Measurements from ENCODE around the gene KCNK6. TPM values are rescaled to one million over a fixed set of nuclear protein-coding genes. Genes with fewer than 3 reads are reported as not detected.

KCNK6 gene
- total and polyA plus RNA-seq, 4 experiments from 2014 or later = 1.3 to 14.9 (median 11.0) TPM

DNA sequence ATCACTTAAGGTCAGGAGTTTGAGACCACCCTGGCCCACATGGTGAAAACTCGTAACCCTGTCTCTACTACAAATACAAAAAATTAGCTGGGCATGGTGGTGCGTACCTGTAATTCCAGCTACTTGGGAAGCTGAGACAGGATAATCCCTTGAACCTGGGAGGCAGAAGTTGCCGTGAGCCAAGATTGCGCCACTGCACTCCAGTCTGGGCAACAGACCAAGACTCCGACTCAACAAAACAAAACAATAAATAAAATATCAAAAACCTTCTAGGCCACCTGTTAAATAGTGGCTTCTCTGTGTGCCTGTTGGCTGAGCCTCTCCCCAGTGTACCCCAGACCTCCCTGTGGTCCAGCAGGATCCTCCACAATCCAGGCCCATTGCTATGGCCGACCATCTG is 51.4 kb downstream of the KCNK6 start:
- POLR2A ChIA-PET (ENCODE audit: partially characterized antibody) = interaction anchor here (0.9 kb wide), 1 partner anchor 35 kb away, joined by 3 read pairs; the partner anchor contains the start of gene CATSPERG
- Mint-ChIP-seq H3K9me3 (no peaks in the 10 kb centered on the region), H3K4me3 (no peak overlapping the region), H3K36me3 (peaks cover 9 to 12% of the 10 kb centered on the region in 2 donors), H3K4me1 (peaks cover 11 to 21% (median 16%) of the 10 kb centered on the region in 4 donors), H3K27ac (no peak overlapping the region), H3K27me3 (peaks cover 2 to 5% of the 10 kb centered on the region in 2 donors)
- CTCF ChIA-PET (ENCODE audit: partially characterized antibody) = interaction anchor here (0.6 to 0.9 kb wide), 2 partner anchors 35 to 40 kb away, joined by 3 read pairs; partner anchors contain the start of gene CATSPERG
- no peaks in the 10 kb centered on the region for H3K27me3 ChIP-seq (ENCODE audit: insufficient read depth, low read length)
- no peaks in the 10 kb centered on the region for H3K36me3 ChIP-seq (ENCODE audit: insufficient read depth, low read length)
- intact Hi-C loops (cut with micrococcal nuclease) = loop anchor here (10.0 kb wide), 2 partner anchors 244 to 466 kb away; partner anchors contain the start of genes EIF3K, MAP4K1, SIPA1L3 and WDR87
- no peak overlapping the region for H3K4me3 ChIP-seq (ENCODE audit: low read length in 2 of 2)
- peak in 1 of 5 donors; percentile 8 for DNase-seq
- H3K4me1 ChIP-seq (ENCODE audit: insufficient read depth, low read length) = peaks cover 17% of the 10 kb centered on the region
- no peak overlapping the region for H3K27ac ChIP-seq (ENCODE audit: low read depth, low read length)
- no peaks in the 10 kb centered on the region for H3K9me3 ChIP-seq (ENCODE audit: control insufficient read depth in 1 of 2, low read length in 2 of 2)

DNA sequence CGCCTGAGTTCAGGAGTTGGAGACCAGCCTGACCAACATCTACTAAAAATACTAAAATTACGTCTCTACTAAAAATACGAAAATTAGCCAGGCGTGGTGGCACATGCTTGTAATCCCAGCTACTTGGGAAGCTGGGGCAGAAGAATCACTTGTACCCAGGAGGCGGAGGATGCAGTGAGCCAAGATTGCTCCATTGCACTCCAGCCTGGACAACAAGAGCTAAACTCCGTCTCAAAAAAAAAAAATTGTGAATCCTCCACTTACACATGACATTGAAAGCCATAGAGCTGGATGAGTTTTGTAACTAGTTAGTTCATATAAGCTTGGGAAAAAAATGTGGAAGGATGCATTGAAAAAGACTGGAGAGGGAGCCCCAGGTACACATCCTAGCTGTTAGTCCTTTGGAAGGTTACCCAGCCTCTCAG is 54.3 kb downstream of the KCNK6 start:
- intact Hi-C loops (cut with micrococcal nuclease) = loop anchor here (1.0 to 10.0 kb wide), 8 partner anchors 12 to 525 kb away; partner anchors contain the start of genes EIF3K, GGN, MAP4K1 and NFKBIB
- Mint-ChIP-seq H3K36me3 (peaks cover 14 to 18% of the 10 kb centered on the region in 2 donors), H3K27me3 (peaks cover 2% of the 10 kb centered on the region in 2 donors), H3K27ac (peak overlapping the region; percentile 90 to 99 (median 98)), H3K9me3 (no peaks in the 10 kb centered on the region), H3K4me3 (peak overlapping the region; percentile 90 to 99 (median 98)), H3K4me1 (peaks cover 16 to 30% (median 23%) of the 10 kb centered on the region in 4 donors)
- peak overlapping the region; percentile 64 to 97 for H3K4me3 ChIP-seq (ENCODE audit: low read length in 2 of 2)
- H3K27me3 ChIP-seq (ENCODE audit: insufficient read depth, low read length) = no peaks in the 10 kb centered on the region
- no peak for DNase-seq
- H3K27ac ChIP-seq (ENCODE audit: low read depth, low read length) = peak overlapping the region; percentile 94
- peaks cover 30% of the 10 kb centered on the region for H3K4me1 ChIP-seq (ENCODE audit: insufficient read depth, low read length)
- no peaks in the 10 kb centered on the region for H3K9me3 ChIP-seq (ENCODE audit: control insufficient read depth in 1 of 2, low read length in 2 of 2)
- H3K36me3 ChIP-seq (ENCODE audit: insufficient read depth, low read length) = peaks cover 12% of the 10 kb centered on the region
- POLR2A ChIA-PET (ENCODE audit: partially characterized antibody) = interaction anchor here (0.8 to 5.7 kb wide), 23 partner anchors 11 to 1062 kb away, joined by 3 to 90 read pairs (median 6); partner anchors contain the start of genes ACTN4, CATSPERG, EIF3K and FAM98C
- CTCF ChIA-PET (ENCODE audit: partially characterized antibody) = interaction anchor here (0.9 to 3.1 kb wide), 19 partner anchors 12 to 557 kb away, joined by 3 to 31 read pairs (median 5); partner anchors contain the start of genes CATSPERG, FAM98C, GGN and MRPS12

DNA sequence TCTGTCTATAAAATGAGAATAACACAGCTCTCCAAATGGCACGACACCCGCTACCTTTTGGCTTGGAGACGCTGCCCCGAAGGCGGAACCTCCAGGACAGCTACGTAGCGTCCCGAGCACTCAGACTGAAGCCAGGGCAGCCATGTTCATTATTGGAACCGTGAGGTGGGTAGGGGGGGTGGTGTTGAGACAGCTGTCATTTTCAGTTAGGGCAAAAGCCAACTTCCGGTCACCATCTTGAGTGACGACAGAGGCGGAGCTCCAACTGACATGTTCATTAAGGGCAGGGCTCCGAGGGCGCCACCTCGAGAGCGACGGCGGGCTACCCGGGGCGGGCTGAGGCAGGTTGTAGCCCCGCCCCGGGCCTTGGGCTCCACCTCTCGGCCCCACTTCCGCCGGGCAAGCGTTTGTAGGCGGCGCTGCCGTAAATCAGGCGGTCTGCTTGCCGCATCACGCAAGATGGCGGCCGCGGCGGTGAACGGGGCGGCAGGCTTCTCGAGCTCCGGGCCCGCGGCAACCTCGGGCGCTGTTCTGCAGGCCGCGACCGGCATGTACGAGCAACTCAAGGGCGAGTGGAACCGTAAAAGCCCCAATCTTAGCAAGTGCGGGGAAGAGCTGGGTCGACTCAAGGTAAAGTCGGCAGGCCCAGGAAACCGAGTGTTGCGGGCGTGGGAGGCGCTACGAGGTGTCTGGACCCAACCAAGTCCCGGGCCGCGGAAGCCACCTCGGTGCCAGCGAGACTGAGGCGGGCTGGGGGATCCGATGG is 54.9 kb downstream of the KCNK6 start, which contains the start of gene PSMD8:
Gene PSMD8 (plus strand): TSS at position 240 of the 766 bp plus-strand sequence. CDS start 31 bp downstream, at position 271.
- Mint-ChIP-seq H3K36me3 (peaks cover 17 to 24% of the 10 kb centered on the region in 2 donors), H3K27ac (peak within 1 kb of the TSS; percentile 90 to 99 (median 98)), H3K4me3 (peak within 1 kb of the TSS; percentile 96 to 99 (median 98)), H3K9me3 (no peaks in the 10 kb centered on the region), H3K4me1 (peaks cover 18 to 33% (median 24%) of the 10 kb centered on the region in 4 donors), H3K27me3 (peaks cover 2% of the 10 kb centered on the region in 2 donors)
- POLR2A ChIA-PET (ENCODE audit: partially characterized antibody) = interaction anchor here (0.8 to 5.7 kb wide), 23 partner anchors 10 to 1061 kb away, joined by 3 to 90 read pairs (median 6); partner anchors contain the start of genes ACTN4, CATSPERG, EIF3K and FAM98C
- Histone ChIP-seq H3K27me3 (ENCODE audit: insufficient read depth, low read length) (no peaks in the 10 kb centered on the region), H3K9me3 (ENCODE audit: control insufficient read depth in 1 of 2, low read length in 2 of 2) (no peaks in the 10 kb centered on the region), H3K4me3 (ENCODE audit: low read length in 2 of 2) (peak within 1 kb of the TSS; percentile 71 to 97), H3K36me3 (ENCODE audit: insufficient read depth, low read length) (peaks cover 18% of the 10 kb centered on the region), H3K27ac (ENCODE audit: low read depth, low read length) (peak within 1 kb of the TSS; percentile 94), H3K4me1 (ENCODE audit: insufficient read depth, low read length) (peaks cover 30% of the 10 kb centered on the region)
- DNase-seq = peak; percentile 98 to 99 (median 99)
- CTCF ChIA-PET (ENCODE audit: partially characterized antibody) = interaction anchor here (0.9 to 3.1 kb wide), 19 partner anchors 12 to 556 kb away, joined by 3 to 31 read pairs (median 5); partner anchors contain the start of genes CATSPERG, FAM98C, GGN and MRPS12
- intact Hi-C loops (cut with micrococcal nuclease) = loop anchor here (1.0 to 10.0 kb wide), 8 partner anchors 12 to 525 kb away; partner anchors contain the start of genes EIF3K, GGN, MAP4K1 and NFKBIB

DNA sequence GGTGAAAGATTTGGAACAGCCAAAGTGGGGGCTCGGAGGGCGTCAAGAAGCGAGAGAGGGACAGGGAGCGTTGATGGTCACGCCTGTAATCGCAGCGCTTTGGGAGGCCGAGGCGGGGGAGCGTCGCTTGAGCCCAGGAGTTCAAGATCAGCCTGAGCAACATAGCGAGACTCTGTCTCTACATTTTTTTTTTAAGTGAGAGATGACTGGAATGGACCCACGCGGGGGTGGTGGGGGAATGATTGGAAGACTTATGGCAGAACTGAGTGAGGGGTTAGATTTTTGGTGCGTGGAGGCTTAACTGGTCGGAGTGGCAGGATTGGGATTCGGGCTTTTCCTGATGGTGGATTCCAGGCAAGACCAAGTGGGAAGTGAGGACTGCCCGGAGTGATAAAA is 55.5 kb downstream of the KCNK6 start:
- ChIA-PET POLR2A (ENCODE audit: partially characterized antibody) (interaction anchor here (1.2 to 5.7 kb wide), 13 partner anchors 10 to 1016 kb away, joined by 3 to 90 read pairs (median 12); partner anchors contain the start of genes CATSPERG, FAM98C, GGN and MED29), CTCF (ENCODE audit: partially characterized antibody) (interaction anchor here (1.4 to 3.4 kb wide), 6 partner anchors 13 to 555 kb away, joined by 4 to 31 read pairs (median 10); partner anchors contain the start of genes FAM98C, GGN, MRPS12 and SARS2)
- intact Hi-C loops (cut with micrococcal nuclease) = loop anchor here (10.0 kb wide), 2 partner anchors 240 to 470 kb away; partner anchors contain the start of genes EIF3K, MAP4K1, SIPA1L3 and WDR87
- Histone ChIP-seq H3K4me1 (ENCODE audit: insufficient read depth, low read length) (peaks cover 30% of the 10 kb centered on the region), H3K9me3 (ENCODE audit: control insufficient read depth in 1 of 2, low read length in 2 of 2) (no peaks in the 10 kb centered on the region), H3K4me3 (ENCODE audit: low read length in 2 of 2) (peak overlapping the region; percentile 71 to 97), H3K36me3 (ENCODE audit: insufficient read depth, low read length) (peaks cover 21% of the 10 kb centered on the region), H3K27ac (ENCODE audit: low read depth, low read length) (peak overlapping the region; percentile 94), H3K27me3 (ENCODE audit: insufficient read depth, low read length) (no peaks in the 10 kb centered on the region)
- DNase-seq = no peak
- Mint-ChIP-seq H3K36me3 (peaks cover 20 to 27% of the 10 kb centered on the region in 2 donors), H3K4me1 (peaks cover 19 to 35% (median 24%) of the 10 kb centered on the region in 4 donors), H3K9me3 (no peaks in the 10 kb centered on the region), H3K27ac (peak overlapping the region; percentile 90 to 99 (median 98)), H3K27me3 (peaks cover 2% of the 10 kb centered on the region in 2 donors), H3K4me3 (peak overlapping the region; percentile 96 to 99 (median 98))

DNA sequence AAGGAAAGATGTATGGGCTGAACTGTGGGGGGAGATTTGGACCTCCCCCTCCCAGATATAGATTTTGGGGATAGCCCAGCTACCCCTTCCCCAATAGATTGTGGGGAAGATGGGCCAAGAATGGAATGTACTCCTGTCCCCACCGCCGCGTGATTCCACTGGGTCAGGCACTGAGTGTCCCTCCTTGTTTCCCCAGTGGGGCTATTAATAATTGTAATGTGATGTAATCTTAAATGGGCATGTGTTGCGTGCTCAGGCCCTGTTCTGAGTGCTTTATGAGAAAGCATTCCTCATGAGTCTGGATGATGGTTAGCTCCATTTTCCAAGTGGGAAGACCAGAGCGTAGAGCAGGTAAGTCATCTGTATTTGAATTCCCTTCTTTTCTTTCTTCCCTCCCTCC is 56.1 kb downstream of the KCNK6 start:
- H3K4me3 ChIP-seq (ENCODE audit: low read length in 2 of 2) = peak overlapping the region; percentile 71 to 97
- Mint-ChIP-seq H3K27me3 (peaks cover 0 to 2% of the 10 kb centered on the region in 2 donors), H3K9me3 (no peaks in the 10 kb centered on the region), H3K27ac (peak overlapping the region in 5 of 7 donors; percentile 90 to 99 (median 99)), H3K36me3 (peaks cover 26 to 30% of the 10 kb centered on the region in 2 donors), H3K4me3 (peak overlapping the region; percentile 96 to 99 (median 98)), H3K4me1 (peaks cover 19 to 35% (median 24%) of the 10 kb centered on the region in 4 donors)
- ChIA-PET CTCF (ENCODE audit: partially characterized antibody) (interaction anchor here (1.3 to 3.4 kb wide), 3 partner anchors 12 to 555 kb away, joined by 4 to 31 read pairs (median 9); partner anchors contain the start of genes FAM98C, GGN, MRPS12 and SARS2), POLR2A (ENCODE audit: partially characterized antibody) (interaction anchor here (1.4 to 5.7 kb wide), 5 partner anchors 9 to 40 kb away, joined by 7 to 90 read pairs (median 77); partner anchors contain the start of genes CATSPERG, FAM98C, GGN and SPRED3)
- peak in 1 of 5 donors; percentile 34 for DNase-seq
- no peaks in the 10 kb centered on the region for H3K27me3 ChIP-seq (ENCODE audit: insufficient read depth, low read length)
- H3K9me3 ChIP-seq (ENCODE audit: control insufficient read depth in 1 of 2, low read length in 2 of 2) = no peaks in the 10 kb centered on the region
- peaks cover 30% of the 10 kb centered on the region for H3K4me1 ChIP-seq (ENCODE audit: insufficient read depth, low read length)
- peaks cover 25% of the 10 kb centered on the region for H3K36me3 ChIP-seq (ENCODE audit: insufficient read depth, low read length)
- peak overlapping the region; percentile 94 for H3K27ac ChIP-seq (ENCODE audit: low read depth, low read length)
- intact Hi-C loops (cut with micrococcal nuclease) = loop anchor here (10.0 kb wide), 2 partner anchors 239 to 471 kb away; partner anchors contain the start of genes EIF3K, MAP4K1, SIPA1L3 and WDR87

DNA sequence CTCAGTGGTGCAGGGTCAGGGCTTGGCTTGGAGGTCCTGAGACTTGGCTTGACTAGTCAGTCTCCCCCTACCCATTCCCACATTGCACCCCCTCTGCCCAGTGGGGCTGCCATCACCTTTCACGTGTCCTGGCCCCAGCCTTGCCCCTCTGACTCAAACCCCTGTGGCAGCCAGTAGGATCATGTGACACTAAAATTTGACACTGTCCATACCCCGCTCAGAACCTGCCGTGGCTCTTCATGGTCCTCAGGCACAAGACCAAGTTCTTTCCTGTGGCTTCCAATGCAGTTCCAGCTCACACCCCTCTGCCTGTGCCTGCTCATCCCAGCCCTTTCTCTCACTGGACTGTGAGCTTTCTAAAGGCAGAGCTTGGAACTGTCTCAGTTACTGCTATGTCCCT is 56.9 kb downstream of the KCNK6 start:
- H3K27me3 Mint-ChIP-seq = peaks cover 0 to 2% of the 10 kb centered on the region in 2 donors
- CTCF ChIA-PET (ENCODE audit: partially characterized antibody) = interaction anchor here (1.3 to 3.4 kb wide), 3 partner anchors 11 to 554 kb away, joined by 4 to 31 read pairs (median 9); partner anchors contain the start of genes FAM98C, GGN, MRPS12 and SARS2
- peaks cover 35 to 39% of the 10 kb centered on the region in 2 donors for H3K36me3 Mint-ChIP-seq
- H3K4me3 ChIP-seq (ENCODE audit: low read length in 2 of 2) = no peak overlapping the region
- H3K9me3 Mint-ChIP-seq = no peaks in the 10 kb centered on the region
- H3K36me3 ChIP-seq (ENCODE audit: insufficient read depth, low read length) = peaks cover 34% of the 10 kb centered on the region
- peaks cover 30% of the 10 kb centered on the region for H3K4me1 ChIP-seq (ENCODE audit: insufficient read depth, low read length)
- H3K27me3 ChIP-seq (ENCODE audit: insufficient read depth, low read length) = no peaks in the 10 kb centered on the region
- DNase-seq = peak in 1 of 5 donors; percentile 32
- H3K27ac Mint-ChIP-seq = peak overlapping the region in 3 of 7 donors; percentile 37 to 81 (median 54)
- no peak overlapping the region for H3K27ac ChIP-seq (ENCODE audit: low read depth, low read length)
- peak overlapping the region; percentile 70 to 99 (median 80) for H3K4me3 Mint-ChIP-seq
- intact Hi-C loops (cut with micrococcal nuclease) = loop anchor here (10.0 kb wide), 2 partner anchors 238 to 472 kb away; partner anchors contain the start of genes EIF3K, MAP4K1, SIPA1L3 and WDR87
- H3K4me1 Mint-ChIP-seq = peaks cover 19 to 35% (median 24%) of the 10 kb centered on the region in 4 donors
- POLR2A ChIA-PET (ENCODE audit: partially characterized antibody) = interaction anchor here (1.4 to 5.7 kb wide), 3 partner anchors 9 to 19 kb away, joined by 7 to 78 read pairs (median 14); partner anchors contain the start of genes GGN and SPRED3
- H3K9me3 ChIP-seq (ENCODE audit: control insufficient read depth in 1 of 2, low read length in 2 of 2) = no peaks in the 10 kb centered on the region
